Tibial artery (tissue), 4 donors: ENCODE results near the gene LRRC27.
A peak's percentile ranks its signal among the peaks of the same experiment; 100 is the strongest.

Experiments used
- DNase-seq, 2 donors: peaks; one replicate each; pipeline ENCODE4 v3.0.0-alpha.2; 2019
- H3K27ac ChIP-seq, 2 donors: fragments of 200-600 bp; sonication (generic) in 1 of 2; 1 replicate in 1 of 2; 2 replicates in 1 of 2; pipeline ENCODE4 v1.5.1; 2018 to 2019; ENCODE audit warnings: mild to moderate bottlenecking in 1 of 2
- H3K27me3 ChIP-seq, 2 donors: fragments of 200-600 bp; sonication (generic) in 1 of 2; one replicate each; pipeline versions ENCODE4 v1.5.1 to v1.6.0; 2016 to 2019
- H3K36me3 ChIP-seq, 3 donors: fragments of 200-600 bp; sonication (generic) in 2 of 3; one replicate each; pipeline ENCODE4 v1.5.1; 2016 to 2019; ENCODE audit warnings: mild to moderate bottlenecking in 2 of 3
- H3K4me1 ChIP-seq, 4 donors: fragments of 200-600 bp; sonication (generic) in 2 of 4; 1 replicate in 3 of 4; 2 replicates in 1 of 4; pipeline ENCODE4 v1.5.1; 2016 to 2019
- H3K4me3 ChIP-seq, 2 donors: fragments of 200-600 bp; sonication (generic) in 1 of 2; 1 replicate in 1 of 2; 2 replicates in 1 of 2; pipeline ENCODE4 v1.5.1; 2018 to 2019; ENCODE audit warnings: mild to moderate bottlenecking in 2 of 2
- H3K9me3 ChIP-seq, 3 donors: fragments of 200-600 bp; sonication (generic) in 1 of 3; one replicate each; pipeline ENCODE4 v1.5.1; 2016 to 2019
- CTCF ChIP-seq, 2 experiments: fragments of 200-600 bp in 1 of 2; fragments of 450-650 bp in 1 of 2; IDR thresholded peaks; one replicate each; pipeline ENCODE4 v1.5.1; 2017 to 2019; ENCODE audit warnings: antibody characterized with exemption in 2 of 2, mild to moderate bottlenecking in 1 of 2, moderate library complexity in 1 of 2
- intact Hi-C: fragments of 100-400 bp; cut with DNase I; formaldehyde crosslinking; loops from one replicate; pipeline ENCODE4 v1.15.0; 2023; ENCODE audit warnings: low total_unique reads

LRRC27 gene

GRCh38 chr10:132296666-132297443 is 35.1 kb upstream of the LRRC27 start:
- no peaks in the 10 kb centered on the region for H3K9me3 ChIP-seq
- intact Hi-C loops = no loop called here
- H3K36me3 ChIP-seq = no peaks in the 10 kb centered on the region
- no peaks in the 10 kb centered on the region for H3K4me1 ChIP-seq
- no peak overlapping the region for H3K4me3 ChIP-seq
- peaks cover 0 to 62% of the 10 kb centered on the region in 2 donors for H3K27me3 ChIP-seq
- H3K27ac ChIP-seq = no peak overlapping the region
- TF ChIP-seq CTCF (IDR thresholded peaks at IDR 0.05) = no peak
- peak in 1 of 2 donors; percentile 48 for DNase-seq

GRCh38 chr10:132297526-132297925 is 34.5 kb upstream of the LRRC27 start:
- Histone ChIP-seq H3K4me1 (no peaks in the 10 kb centered on the region), H3K4me3 (no peak overlapping the region), H3K9me3 (no peaks in the 10 kb centered on the region), H3K27ac (no peak overlapping the region), H3K36me3 (no peaks in the 10 kb centered on the region), H3K27me3 (peaks cover 0 to 65% of the 10 kb centered on the region in 2 donors)
- peak in 1 of 2 donors; percentile 11 for DNase-seq
- no peak for TF ChIP-seq CTCF (IDR thresholded peaks at IDR 0.05)
- intact Hi-C loops = no loop called here

GRCh38 chr10:132298038-132298881 is 33.7 kb upstream of the LRRC27 start:
- Histone ChIP-seq H3K36me3 (no peaks in the 10 kb centered on the region), H3K27ac (no peak overlapping the region), H3K27me3 (peaks cover 0 to 61% of the 10 kb centered on the region in 2 donors), H3K4me1 (no peaks in the 10 kb centered on the region), H3K4me3 (no peak overlapping the region), H3K9me3 (no peaks in the 10 kb centered on the region)
- intact Hi-C loops = no loop called here
- no peak for TF ChIP-seq CTCF (IDR thresholded peaks at IDR 0.05)
- peak in 1 of 2 donors; percentile 51 for DNase-seq

GRCh38 chr10:132299371-132300336 is 32.3 kb upstream of the LRRC27 start:
- Histone ChIP-seq H3K9me3 (no peaks in the 10 kb centered on the region), H3K36me3 (no peaks in the 10 kb centered on the region), H3K4me1 (no peaks in the 10 kb centered on the region), H3K4me3 (no peak overlapping the region), H3K27me3 (peaks cover 0 to 57% of the 10 kb centered on the region in 2 donors), H3K27ac (no peak overlapping the region)
- peak in 1 of 2 donors; percentile 44 for DNase-seq
- intact Hi-C loops = loop anchor here (10.0 kb wide), 1 partner anchor 55 kb away; no protein-coding TSS in a partner anchor
- TF ChIP-seq CTCF (IDR thresholded peaks at IDR 0.05) = no peak

- TF ChIP-seq CTCF (IDR thresholded peaks at IDR 0.05) = no peak
- Histone ChIP-seq H3K27me3 (peaks cover 0 to 61% of the 10 kb centered on the region in 2 donors), H3K4me3 (no peak overlapping the region), H3K27ac (no peak overlapping the region), H3K36me3 (no peaks in the 10 kb centered on the region), H3K4me1 (no peaks in the 10 kb centered on the region), H3K9me3 (no peaks in the 10 kb centered on the region)
- DNase-seq = peak in 1 of 2 donors; percentile 54
- intact Hi-C loops = loop anchor here (10.0 kb wide), 1 partner anchor 54 kb away; no protein-coding TSS in a partner anchor
Measured at GRCh38 chr10:132300582-132300981, 31.4 kb upstream of the LRRC27 start.
